ENCODE measurements around the gene TNRC6C. TPM values are rescaled to one million over a fixed set of nuclear protein-coding genes. Genes with fewer than 3 reads are reported as not detected.
A peak's percentile ranks its signal among the peaks of the same experiment; 100 is the strongest.

Gene TNRC6C
- total and polyA plus RNA-seq, 9 of the 15 experiments (the other 6 are each of a cell fraction or from before 2014, with no cell fraction given), result 0.20 to 4.9 (median 2.3) TPM

DNA sequence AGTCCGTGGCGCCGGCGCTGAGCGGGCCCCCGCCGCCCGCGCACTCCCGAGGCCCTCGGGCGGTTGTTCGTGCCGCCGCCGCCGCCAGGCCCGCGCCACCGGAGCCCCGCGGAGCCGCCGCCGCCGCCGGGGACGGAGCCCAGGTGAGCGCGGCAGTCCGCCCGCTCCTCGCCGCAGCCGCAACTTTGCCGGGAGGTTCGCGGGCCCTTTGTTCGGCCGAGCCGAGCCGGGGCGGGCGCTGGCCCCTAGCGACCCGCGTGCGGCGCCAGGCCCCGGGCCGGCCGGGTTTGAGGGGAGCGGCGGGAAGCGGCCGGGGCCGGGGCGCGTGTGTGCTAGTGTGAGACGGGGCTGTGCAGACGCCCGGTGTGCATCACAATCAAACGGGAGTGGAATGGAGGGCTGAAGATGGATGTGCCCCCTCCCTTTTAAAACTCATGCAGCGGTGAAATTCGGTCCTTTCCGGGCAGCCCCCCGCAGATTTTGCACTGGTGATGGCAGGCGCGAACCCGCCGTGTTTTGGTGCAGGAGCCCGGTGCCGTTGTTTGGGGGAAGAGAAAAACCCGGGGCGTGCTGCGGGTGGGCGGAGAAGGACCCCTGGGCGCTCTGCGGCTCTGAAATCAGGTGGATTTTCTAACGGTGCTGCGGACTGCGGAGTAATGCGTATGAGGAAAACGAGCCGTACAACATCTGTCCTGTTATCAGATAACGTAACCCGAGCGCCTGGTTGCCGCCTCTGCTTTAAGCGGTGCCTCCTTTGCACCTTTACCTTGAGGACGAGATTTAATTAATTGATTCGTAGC, 823 bp downstream of the TNRC6C start (continued):
- peak; percentile 66; the same call in 1 of the 2 replicates for TF ChIP-seq MGA (IDR thresholded peaks at IDR 0.05)
- TF ChIP-seq ZBTB2 (IDR thresholded peaks at IDR 0.05), result 0 out of 2 replicates have a peak, but pooled peaks have one; percentile 17
- TF ChIP-seq CBFA2T3 (IDR thresholded peaks at IDR 0.05), result peak; percentile 17; the same call in 1 of the 2 replicates
- TF ChIP-seq ZFP30 (CRISPR knock-in tag; IDR thresholded peaks at IDR 0.05; ENCODE audit: borderline replicate concordance), result no peak
- TF ChIP-seq ZFX (CRISPR knock-in tag; IDR thresholded peaks at IDR 0.05), result peak; percentile 14; the same call in 1 of the 2 replicates
- peak; percentile 25 for TF ChIP-seq FIP1L1 (IDR thresholded peaks at IDR 0.05; ENCODE audit: low read depth, low read length, poor library complexity, severe bottlenecking)
- TF ChIP-seq ARNT (IDR thresholded peaks at IDR 0.05), result no peak
- peak; percentile 66 for TF ChIP-seq TFAP4 (CRISPR knock-in tag; IDR thresholded peaks at IDR 0.05; ENCODE audit: borderline replicate concordance)
- peak; percentile 46 for TF ChIP-seq HNRNPLL (IDR thresholded peaks at IDR 0.05; ENCODE audit: low read depth, low read length, poor library complexity, severe bottlenecking)
- peak; percentile 58 for TF ChIP-seq CHD1 (IDR thresholded peaks at IDR 0.05; ENCODE audit: low read length)
- TF ChIP-seq HDAC2 (IDR thresholded peaks at IDR 0.05), result 0 out of 2 replicates have a peak, but pooled peaks have one; percentile 56
- TF ChIP-seq ZBTB7A (IDR thresholded peaks at IDR 0.05; ENCODE audit: borderline replicate concordance, control insufficient read depth, low read depth, low read length), result peak; percentile 23; the same call in 1 of the 2 replicates
